NCI-H82 (cell line): ENCODE results near the gene FKBP8.

Experiments used
- DNase-seq: peaks from one replicate; lab custom pipeline; 2025; lab: John Stamatoyannopoulos, UW

The FKBP8 gene

GRCh38 chr19:18521692-18522123, 21.7 kb downstream of the FKBP8 start, which contains the start of gene ELL:
TSS of gene ELL (minus strand) at chr19:18522070. CDS start at chr19:18522055, 15 bp downstream.
- DNase-seq: no peak

DNA sequence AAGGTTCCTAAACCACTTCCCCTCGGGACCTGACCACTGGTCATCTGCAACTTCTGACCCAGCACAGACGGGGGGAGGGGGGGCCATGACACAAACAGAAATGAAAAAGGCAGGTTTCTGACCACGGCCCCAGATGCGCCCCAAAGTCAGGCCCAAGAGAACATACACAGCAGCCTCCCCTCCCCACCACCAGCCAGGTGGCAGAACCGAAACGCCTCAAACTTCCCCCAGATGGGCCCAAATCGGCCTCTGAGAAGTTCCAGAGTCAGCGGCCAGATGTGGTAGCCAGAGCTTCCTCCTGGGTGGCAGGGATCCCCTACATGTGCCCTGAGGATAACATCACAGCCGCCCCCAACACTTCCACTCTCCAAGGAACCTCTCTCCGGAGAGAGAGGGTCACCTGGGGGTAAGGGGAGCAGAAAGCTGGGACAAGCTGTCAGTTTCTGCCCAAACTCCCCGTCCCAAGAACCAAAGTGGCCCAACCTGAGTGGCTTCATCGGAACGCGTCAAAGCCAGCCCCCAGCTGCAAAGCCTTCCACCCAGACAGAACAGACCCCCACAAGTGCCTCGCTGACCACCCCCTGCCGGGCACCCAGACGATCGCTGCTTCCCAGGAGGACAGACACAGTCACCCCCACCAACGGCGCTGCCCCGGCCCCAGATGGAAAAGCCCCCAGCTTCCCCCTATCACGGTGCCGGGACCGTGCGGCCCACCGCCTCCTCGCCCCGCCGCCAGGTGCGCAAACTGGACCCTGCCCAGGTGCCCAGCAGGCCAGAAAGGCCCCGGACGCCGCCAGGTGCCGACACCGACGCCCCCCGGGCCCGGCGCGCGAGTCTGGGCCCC, 22.3 kb downstream of the FKBP8 start:
- DNase-seq: peak; percentile 54

DNA sequence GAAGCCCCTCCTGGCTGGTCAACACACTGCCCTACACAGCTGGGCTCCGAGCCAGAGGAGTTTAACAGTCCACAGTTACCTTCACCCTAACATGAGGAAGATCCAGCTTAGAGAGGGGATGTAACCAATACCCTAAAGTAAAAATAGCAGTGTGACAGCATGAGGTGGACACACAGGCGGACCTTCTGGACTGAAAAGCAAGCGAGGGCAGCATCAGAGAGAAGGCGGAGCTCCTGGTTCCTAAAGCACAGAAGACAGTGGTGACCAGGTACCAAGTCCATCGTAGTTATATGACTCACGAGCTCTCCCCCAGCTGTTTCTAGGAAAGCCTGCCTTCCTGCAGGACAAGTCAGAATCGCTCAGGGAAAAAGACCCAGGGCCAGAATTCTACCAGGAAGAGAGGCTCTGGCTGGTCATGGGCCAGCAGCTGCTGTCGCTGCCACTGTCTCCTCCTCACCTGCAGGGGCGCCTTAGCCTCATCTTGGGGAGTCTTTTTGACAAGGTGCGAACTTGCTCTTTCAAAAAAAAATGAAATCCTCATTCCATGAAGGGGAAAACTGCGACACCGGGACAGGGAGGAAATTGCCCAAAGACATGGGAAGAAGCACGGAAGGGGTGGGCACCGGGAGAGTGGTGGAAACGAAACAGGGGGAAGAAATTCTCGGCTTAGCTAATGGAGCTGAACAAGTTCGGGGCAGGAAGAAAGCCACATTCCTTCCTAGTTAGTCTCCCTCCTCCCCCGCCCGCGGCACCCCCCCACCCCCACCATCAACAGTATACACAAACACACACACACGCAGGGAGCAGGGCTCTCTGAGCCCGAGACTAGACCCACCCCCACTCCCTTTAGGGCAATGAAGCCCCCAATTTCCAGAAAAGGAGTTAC, 23.2 kb downstream of the FKBP8 start:
- peak; percentile 80 for DNase-seq

- no peak for DNase-seq
These were observed 24.7 kb downstream of the FKBP8 start for GRCh38 chr19:18518639-18519038.

- no peak for DNase-seq
These were observed 25.8 kb downstream of the FKBP8 start for GRCh38 chr19:18517606-18518005.

- no peak for DNase-seq
These were observed 27.4 kb downstream of the FKBP8 start for GRCh38 chr19:18515959-18516358.

GRCh38 chr19:18514800-18515682, 28.3 kb downstream of the FKBP8 start:
- DNase-seq: no peak

DNA sequence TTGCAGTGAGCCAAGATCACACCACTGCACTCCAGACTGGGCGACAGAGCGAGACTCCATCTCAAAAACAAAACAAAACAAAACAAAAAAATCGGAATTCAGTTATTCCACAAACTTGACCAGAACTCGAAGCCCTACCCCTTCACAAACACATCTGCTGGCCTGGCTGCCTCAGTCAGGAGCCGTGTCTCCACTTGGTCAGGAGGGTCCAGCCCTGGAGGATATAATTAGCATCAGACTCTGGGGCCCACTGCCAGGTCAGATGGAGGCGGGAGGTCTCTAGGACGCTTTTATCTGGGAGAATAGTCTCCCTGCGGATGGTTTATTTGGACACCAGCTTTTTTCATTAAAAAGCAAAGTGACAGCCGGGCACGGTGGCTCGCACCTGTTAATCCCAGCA, 29.5 kb downstream of the FKBP8 start:
- DNase-seq: no peak

- DNase-seq: no peak
These were observed 33.2 kb downstream of the FKBP8 start for GRCh38 chr19:18510216-18510615.

- DNase-seq: no peak
These were observed 34.8 kb downstream of the FKBP8 start for GRCh38 chr19:18508585-18508984.

GRCh38 chr19:18507727-18508440, 35.5 kb downstream of the FKBP8 start:
- DNase-seq: no peak

DNA sequence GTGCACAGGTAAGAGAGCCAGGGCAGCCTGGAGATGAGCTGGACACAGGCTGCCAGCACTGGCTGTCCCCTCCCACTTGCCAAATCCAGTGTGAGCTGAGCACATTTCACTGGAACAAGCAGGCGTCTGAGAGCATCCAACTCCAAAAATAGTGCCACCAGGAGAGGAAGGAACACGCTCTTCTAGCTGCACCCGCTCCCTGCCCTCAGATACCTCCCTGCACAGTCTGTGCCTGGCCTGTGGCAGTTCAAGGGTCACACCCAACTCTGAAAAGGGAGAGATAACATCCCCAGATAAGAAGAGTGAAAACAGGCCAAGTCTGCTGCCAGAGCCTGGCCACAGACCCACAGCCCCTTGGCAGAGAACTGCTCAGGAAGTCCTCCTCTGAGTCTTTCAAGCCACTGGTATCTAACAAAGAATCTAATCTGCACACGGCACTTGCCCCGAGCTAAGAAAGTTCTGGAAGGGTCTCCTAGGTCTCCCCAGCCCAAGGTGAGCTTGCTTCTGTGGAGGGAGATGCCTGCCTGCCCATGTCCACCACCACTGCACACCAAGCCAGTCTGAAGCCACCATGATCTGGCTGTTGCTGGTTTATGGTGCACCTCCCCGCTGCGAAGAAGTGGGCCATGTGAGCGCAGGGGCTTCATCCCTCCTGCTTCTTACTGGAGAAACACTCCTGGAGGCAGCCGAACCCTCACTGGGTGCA, 36.2 kb downstream of the FKBP8 start:
- DNase-seq: no peak

DNA sequence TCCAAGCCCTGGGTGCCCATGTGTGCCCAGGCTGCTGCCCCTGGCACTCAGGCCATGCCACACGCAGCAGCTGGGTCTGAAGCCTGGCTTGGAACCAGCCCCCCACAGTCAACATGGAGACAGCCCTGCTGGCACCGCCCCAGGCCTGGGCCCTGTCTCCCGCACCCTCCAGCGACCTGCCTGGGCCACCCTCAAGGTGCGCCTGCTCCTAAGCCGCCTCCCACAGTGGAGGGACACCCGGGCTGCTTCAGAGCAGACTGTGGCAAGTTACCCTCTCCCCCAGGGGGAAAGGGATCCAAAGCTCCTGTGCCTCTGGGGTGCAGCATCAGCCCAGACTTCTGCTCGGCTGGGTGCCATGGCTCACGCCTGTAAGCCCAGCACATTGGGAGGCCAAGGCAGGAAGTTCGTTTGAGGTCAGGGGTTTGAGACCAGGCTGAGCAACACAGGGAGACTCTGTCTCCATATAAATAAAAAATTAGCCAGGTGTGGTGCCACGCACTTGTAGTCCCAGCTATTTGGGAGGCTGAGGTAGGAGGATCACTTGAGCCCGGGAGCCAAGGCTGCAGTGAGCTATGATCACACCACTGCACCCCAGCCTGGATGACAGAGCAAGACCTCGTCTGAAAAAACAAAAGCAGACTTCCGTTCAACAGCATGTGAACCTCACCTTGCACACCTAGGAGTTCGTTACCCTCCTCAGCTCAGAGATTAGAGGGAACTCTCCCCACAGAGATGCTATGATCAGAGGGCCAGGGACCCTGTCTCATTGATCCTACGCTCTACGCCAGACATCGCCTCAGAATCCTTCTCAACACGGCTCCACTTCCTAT, 37.1 kb downstream of the FKBP8 start:
- DNase-seq: no peak

- DNase-seq: no peak
These were observed 38.3 kb downstream of the FKBP8 start for GRCh38 chr19:18504886-18505610.

DNA sequence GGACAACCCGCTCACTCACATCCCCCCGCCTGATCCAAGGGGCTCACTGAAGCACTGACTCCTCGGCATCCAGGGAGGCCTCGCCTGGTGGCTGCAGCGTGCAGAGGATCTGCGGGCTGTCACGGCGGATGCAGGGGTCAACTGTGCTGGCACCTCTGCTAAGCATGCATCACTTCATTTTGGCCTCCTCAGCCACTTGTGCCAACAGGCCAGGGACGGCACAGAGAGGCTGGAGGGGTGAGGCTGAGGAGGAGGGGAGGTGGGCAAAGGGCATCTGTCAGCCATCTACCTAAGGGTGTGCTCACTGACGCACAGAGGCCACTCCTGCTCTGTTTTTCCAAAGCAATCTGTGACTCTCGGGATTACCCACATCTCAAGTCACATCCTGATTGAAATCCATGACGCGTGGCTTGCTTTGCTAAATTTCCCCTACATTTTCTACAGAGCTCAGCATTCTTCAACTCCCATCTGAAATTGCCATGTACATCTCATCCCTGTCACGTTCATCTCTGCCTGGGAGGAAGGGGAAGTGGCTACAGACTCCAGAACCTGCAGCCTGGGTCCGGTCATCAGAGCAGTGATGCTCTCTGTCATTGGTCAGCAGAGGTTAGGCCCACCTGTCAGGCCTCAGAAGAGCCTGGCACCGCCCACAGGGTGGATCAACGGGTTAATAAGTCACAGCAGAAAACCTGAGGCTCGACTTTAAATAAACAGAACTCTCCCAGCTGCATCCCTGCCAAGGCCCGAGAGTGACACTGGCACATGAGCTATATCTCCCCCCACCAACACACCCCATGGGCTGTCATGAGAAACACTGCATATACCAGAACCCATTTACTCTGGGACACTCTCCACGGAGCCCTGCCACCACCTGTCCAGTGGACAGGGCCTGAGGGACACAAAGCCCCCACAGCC, 39.1 kb downstream of the FKBP8 start:
- no peak for DNase-seq

DNA sequence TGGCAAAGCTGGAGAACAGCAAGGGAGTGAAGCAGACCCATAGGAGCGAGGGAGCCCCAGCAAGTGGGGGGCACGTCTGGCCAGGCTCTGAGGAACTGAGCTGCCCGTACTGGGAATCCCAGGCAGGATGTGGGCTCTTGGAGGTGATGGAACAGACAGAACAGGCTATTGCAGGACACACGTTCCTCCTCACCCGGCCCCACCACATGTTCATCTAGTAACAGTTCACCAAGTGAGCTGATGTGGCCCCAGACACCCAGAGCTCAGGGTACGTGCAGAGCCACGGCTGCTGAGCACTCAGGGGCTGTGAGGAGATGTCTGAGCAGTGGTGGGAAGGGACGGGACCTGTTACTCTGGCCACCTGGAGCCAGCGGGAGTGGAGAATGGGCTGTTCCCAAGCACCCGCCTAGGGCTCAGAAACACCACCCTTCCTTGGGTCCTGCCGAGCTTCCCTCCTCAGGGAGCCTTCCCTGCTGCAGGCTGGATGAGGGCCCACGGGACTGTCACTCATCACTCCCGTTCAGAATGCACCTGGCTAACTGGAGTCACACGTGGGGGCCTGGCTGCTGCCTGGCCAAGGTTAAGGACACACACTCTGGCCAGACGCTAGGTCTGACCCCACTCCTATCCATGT, 39.9 kb downstream of the FKBP8 start:
- DNase-seq: no peak

DNA sequence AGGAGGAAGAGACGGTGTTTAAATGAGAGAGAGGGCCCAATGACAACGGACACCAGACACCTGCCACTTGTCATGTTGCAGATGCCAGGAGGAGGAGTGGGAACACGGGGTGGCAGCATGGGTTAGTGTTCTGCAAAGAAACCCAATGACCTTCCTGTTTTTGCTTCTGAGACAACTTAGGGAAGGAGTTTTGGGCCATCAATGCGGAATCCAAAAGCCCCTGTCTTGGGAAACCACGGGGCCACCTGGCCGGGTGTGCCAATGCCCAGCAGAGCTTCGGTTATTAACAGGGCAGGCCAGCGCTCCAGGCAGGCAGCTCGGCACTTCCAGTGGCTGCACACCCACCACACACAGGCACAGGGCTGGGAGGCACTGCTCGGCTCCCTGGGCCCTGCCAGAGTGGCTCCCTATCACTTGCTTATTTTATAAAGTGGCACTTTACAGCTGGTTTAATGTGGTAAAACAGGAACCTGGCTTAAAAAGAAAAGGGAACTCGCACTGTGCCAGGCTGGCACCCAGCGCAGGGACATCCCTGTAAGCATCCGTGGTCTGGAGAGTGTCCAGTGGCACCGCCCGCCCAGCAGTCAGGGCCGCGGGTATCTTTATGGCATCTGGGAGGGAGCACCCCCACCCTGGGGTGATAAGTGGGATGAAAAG, 40.6 kb downstream of the FKBP8 start:
- DNase-seq: no peak
